ENCODE data around the gene UBFD1.
"Not testable (repeated sequence)": the region's sequence is repeated elsewhere in the genome, so short reads cannot be mapped to it uniquely, and the experiment has no call there.

UBFD1 gene

DNA sequence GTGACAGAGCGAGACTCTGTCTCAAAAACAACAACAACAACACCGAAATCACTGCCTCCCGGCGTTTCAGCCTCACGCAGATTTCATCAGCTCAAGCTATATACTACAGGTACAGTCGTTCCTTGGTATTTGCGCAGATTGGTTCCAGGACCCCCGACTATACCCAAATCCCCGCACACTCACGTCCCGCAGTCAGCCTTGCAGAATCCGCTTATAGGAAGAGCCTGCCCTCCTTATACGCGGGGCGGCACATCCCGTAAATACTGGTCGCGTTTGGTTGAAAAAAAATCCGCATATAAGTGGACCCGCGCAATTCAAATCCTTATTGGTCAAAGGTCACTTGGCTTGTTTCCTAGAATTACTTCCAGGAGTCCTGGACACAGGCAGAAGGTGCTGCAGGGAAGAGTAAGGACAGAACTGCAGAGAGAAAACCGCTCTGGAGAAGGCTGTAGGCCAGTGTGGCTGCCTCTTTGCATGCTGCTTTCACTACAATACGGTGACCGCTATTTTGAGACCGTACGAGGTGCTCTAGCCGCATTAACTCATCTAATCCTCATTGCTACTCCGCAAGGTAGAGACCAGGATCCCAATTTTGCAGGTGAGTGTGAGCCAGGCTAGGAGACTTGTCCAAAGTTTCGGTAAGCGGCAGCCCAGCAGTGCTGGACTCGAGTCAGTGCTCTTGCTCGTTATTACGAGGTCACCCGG, 37.9 kb downstream of the UBFD1 start:
- TF ChIP-seq, protein P1, sequence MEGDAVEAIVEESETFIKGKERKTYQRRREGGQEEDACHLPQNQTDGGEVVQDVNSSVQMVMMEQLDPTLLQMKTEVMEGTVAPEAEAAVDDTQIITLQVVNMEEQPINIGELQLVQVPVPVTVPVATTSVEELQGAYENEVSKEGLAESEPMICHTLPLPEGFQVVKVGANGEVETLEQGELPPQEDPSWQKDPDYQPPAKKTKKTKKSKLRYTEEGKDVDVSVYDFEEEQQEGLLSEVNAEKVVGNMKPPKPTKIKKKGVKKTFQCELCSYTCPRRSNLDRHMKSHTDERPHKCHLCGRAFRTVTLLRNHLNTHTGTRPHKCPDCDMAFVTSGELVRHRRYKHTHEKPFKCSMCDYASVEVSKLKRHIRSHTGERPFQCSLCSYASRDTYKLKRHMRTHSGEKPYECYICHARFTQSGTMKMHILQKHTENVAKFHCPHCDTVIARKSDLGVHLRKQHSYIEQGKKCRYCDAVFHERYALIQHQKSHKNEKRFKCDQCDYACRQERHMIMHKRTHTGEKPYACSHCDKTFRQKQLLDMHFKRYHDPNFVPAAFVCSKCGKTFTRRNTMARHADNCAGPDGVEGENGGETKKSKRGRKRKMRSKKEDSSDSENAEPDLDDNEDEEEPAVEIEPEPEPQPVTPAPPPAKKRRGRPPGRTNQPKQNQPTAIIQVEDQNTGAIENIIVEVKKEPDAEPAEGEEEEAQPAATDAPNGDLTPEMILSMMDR (IDR thresholded peaks at IDR 0.05; ENCODE audit: control extremely low read depth, extremely low read depth, low read depth, missing control alignments): no peak
- DNase-seq (ENCODE audit: extremely low spot score): no peak
- ChIA-PET POLR2A (no interaction called here), CTCF (interaction anchor here (0.7 to 3.6 kb wide), 5 partner anchors 11 to 91 kb away, joined by 3 to 24 read pairs (median 3); partner anchors contain the start of genes EARS2 and UBFD1)

DNA sequence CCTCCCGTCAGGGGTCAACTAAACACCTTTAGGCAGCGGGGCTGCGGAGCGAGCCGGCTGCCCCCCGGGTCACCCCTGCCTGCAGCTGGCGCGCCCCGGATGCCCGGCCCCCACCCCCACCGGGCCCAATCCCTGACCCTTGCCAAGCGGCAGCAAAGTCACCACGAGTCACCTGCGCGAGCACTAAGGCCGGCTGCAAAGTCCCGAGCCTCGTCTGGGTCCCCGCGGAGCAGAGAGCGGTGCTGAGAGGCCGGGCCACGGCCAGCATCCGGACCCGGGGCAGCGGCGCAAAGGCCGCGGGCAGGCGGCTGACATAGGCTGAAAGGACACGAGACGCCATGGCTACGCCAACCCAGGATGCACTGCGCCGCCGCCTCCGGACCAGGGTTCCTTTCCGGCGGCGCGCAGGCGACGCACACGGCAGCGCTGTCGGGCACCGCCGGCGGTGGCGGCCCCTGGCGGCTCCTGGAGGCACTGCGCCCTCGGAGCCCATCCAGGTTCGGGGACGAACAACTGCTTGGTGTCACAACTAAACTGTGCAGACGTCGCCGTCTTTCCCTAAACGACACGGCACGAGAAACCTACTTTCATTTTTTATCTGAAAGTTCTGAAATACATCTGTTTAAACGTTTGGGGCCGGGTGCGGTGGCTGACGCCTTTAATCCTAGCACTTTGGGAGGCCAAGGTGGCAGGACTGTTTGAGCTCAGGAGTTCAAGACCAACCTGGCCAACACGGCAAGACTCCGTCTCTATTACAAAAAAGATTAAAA, 38.6 kb downstream of the UBFD1 start, which contains the start of gene NDUFAB1:
NDUFAB1 (minus strand) TSS at position 366 of the 770 bp plus-strand sequence; CDS start at position 340, 26 bp downstream.
- peak; percentile 95 for DNase-seq (ENCODE audit: extremely low spot score)
- CTCF ChIA-PET: interaction anchor here (0.8 to 3.6 kb wide), 27 partner anchors 8 to 443 kb away, joined by 3 to 24 read pairs (median 4); partner anchors contain the start of genes EARS2, PLK1 and UBFD1
- POLR2A ChIA-PET: no interaction called here
- TF ChIP-seq, protein P1 (IDR thresholded peaks at IDR 0.05; ENCODE audit: control extremely low read depth, extremely low read depth, low read depth, missing control alignments): peak; percentile 98

DNA sequence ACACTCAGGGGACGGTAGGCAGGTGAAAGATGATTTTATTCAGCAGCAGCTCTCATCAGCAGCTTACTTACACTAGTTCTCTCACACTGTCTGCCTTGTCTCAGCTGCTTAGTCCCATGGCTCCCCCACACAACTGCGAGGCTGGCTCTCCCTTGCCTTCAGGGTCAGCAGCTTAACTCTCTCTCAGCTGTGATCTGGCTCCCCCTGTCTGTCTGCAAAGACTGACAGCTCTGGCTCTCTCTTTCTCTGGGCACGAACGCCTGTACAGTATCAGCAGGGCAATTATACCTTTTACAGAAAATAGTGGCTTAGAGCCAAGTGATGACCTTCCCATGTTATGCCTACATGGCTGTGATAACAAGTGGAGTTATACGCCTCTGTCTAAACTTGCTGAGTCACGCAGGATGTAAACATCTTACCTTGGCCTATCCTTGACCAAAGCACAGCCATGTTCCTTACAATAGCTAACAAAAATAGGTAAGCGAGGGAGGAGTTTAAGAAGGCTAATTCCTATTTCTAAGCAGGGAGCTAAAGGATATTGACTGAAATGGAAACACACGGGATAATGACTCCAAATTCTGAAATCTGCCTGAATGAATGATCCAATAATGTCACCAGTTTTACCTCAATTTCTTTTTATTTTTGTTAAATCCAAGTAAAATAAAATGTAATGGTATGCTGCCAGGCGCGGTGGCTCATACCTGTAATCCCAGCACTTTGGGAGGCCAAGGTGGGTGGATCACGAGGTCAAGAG, 39.7 kb downstream of the UBFD1 start:
- TF ChIP-seq, protein P1 (IDR thresholded peaks at IDR 0.05; ENCODE audit: control extremely low read depth, extremely low read depth, low read depth, missing control alignments): peak; percentile 63
- ChIA-PET POLR2A (no interaction called here), CTCF (interaction anchor here (0.8 to 3.6 kb wide), 30 partner anchors 9 to 444 kb away, joined by 3 to 24 read pairs (median 4); partner anchors contain the start of genes DCTN5, EARS2, PLK1 and UBFD1)
- peak; percentile 46 for DNase-seq (ENCODE audit: extremely low spot score)

DNA sequence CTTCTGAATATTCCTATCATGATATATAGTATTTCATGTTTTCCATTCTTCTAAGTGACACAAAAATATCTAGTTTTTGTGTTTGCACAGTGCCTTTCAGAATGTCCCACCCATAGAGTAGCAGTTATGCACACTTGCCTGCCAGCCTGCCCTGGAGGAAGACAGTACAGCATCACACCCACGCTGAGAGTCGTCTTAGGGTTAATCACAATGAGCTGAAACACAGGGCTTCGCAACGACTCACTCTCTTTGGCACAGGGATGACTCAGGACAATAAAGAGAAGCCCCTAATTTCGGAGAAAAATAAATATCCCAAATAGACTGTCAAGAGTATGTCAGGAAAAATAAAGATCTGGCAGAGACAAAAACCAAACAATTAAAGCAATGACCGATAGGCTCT, 50.2 kb downstream of the UBFD1 start:
- CTCF ChIA-PET: interaction anchor here (4.2 kb wide), 1 partner anchor 12 kb away, joined by 23 read pairs; the partner anchor contains the start of gene NDUFAB1
- POLR2A ChIA-PET: no interaction called here
- DNase-seq (ENCODE audit: extremely low spot score): no peak
- TF ChIP-seq, protein P1 (IDR thresholded peaks at IDR 0.05; ENCODE audit: control extremely low read depth, extremely low read depth, low read depth, missing control alignments): no peak

DNA sequence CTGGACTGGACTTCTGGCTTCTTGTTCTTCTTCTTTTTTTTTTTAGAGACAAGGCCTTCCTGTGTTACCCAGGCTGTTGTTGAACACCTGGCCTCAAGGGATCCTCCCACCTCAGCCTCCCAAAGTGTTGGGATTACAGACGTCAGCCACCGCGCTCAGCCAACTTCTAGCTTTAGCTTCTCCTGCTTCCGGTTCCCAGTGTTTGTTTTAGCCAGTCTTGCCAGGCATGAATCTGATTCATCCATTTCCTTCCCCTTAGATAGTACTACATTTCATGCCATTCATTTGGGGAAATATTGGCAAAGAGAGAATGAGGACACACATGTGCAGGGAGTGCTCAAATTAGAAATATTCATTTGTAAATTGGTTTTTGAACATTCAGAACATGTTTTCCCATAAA, 50.7 kb downstream of the UBFD1 start:
- ChIA-PET CTCF (interaction anchor here (0.8 to 4.2 kb wide), 2 partner anchors 12 to 16 kb away, joined by 3 to 23 read pairs; partner anchors contain the start of gene NDUFAB1), POLR2A (no interaction called here)
- TF ChIP-seq, protein P1 (IDR thresholded peaks at IDR 0.05; ENCODE audit: control extremely low read depth, extremely low read depth, low read depth, missing control alignments): no peak

DNA sequence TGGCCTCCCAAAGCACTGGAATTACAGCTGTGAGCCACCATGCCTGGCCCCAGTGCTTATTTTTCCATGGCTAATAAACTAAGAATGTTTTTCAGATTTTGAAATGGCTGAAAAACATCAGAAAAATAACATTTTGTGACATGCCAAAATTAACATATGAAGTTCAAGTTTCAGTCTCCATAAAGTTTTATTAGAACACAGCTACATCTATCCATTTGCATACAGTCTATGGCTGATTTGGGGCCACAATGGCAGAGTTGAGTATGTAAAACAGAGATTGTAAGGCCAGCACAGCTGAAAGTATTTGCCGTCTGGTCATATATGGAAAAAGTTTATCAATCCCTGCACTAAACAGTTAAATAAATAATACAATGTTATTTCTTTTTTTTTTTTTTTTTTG, 52.4 kb downstream of the UBFD1 start:
- no peak for DNase-seq (ENCODE audit: extremely low spot score)
- TF ChIP-seq, protein P1 (IDR thresholded peaks at IDR 0.05; ENCODE audit: control extremely low read depth, extremely low read depth, low read depth, missing control alignments): no peak
- ChIA-PET POLR2A (no interaction called here), CTCF (interaction anchor here (1.5 to 2.4 kb wide), 2 partner anchors 13 to 20 kb away, joined by 3 to 11 read pairs; partner anchors contain the start of gene NDUFAB1)

More for the DNA sequence above, 50.7 kb downstream of the UBFD1 start:
- DNase-seq (ENCODE audit: extremely low spot score): no peak

DNA sequence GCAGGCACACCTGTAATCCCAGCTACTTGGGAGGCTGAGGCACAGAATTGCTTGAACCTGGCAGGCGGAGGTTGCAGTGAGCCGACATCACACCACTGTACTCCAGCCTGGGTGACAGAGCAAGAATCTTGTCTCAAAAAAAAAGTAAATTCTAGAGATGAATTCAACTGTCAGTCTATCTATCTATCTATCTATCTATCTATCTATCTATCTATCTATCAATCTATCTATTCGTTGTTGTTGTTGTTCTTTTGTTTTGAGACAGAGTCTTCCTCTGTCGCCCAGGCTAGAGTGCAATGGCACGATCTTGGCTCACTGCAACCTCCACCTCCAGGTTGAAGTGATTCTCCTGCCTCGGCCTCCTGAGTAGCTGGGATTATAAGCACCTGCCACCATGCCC, 53.4 kb downstream of the UBFD1 start:
- POLR2A ChIA-PET; DNase-seq (ENCODE audit: extremely low spot score): not testable (repeated sequence)
- CTCF ChIA-PET: interaction anchor here (2.4 kb wide), 1 partner anchor 14 kb away, joined by 11 read pairs; the partner anchor contains the start of gene NDUFAB1
